Smooth muscle cell (in vitro differentiated cells): ENCODE data around the gene RASSF4. TPM values are rescaled to one million over a fixed set of nuclear protein-coding genes. Genes with fewer than 3 reads are reported as not detected.

Experiments
- DNase-seq: peaks from one replicate; lab custom pipeline; 2025; ENCODE audit not compliant: unreplicated experiment; lab: John Stamatoyannopoulos, UW
- H2AFZ ChIP-seq: fragments of 200-600 bp; sonication (generic); 2 replicates; pipeline ENCODE4 v1.6.0; 2016; ENCODE audit warnings: antibody characterized with exemption, low read depth, mild to moderate bottlenecking
- H3F3A ChIP-seq: fragments of 200-600 bp; sonication (generic); 2 replicates; pipeline ENCODE4 v1.6.0; 2017; ENCODE audit warnings: antibody characterized with exemption, low read depth
- H3K27ac ChIP-seq: fragments of 200-600 bp; sonication (generic); 2 replicates; pipeline ENCODE4 v1.5.1; 2016; ENCODE audit warnings: low read depth, mild to moderate bottlenecking
- H3K27me3 ChIP-seq: fragments of 200-600 bp; sonication (generic); 2 replicates; pipeline ENCODE4 v1.6.1; 2016; ENCODE audit warnings: low read depth, mild to moderate bottlenecking
- H3K36me3 ChIP-seq: fragments of 200-600 bp; sonication (generic); 2 replicates; pipeline ENCODE4 v1.5.1; 2016; ENCODE audit warnings: low read depth
- H3K4me1 ChIP-seq: fragments of 200-600 bp; sonication (generic); 2 replicates; pipeline ENCODE4 v1.5.1; 2016; ENCODE audit warnings: low read depth
- H3K4me2 ChIP-seq: fragments of 200-600 bp; sonication (generic); 2 replicates; pipeline ENCODE4 v1.6.0; 2016; ENCODE audit warnings: mild to moderate bottlenecking
- H3K4me3 ChIP-seq: fragments of 200-600 bp; sonication (generic); 2 replicates; pipeline ENCODE4 v1.5.1; 2016; ENCODE audit warnings: mild to moderate bottlenecking
- H3K79me2 ChIP-seq: fragments of 200-600 bp; sonication (generic); 2 replicates; pipeline ENCODE4 v1.6.0; 2016; ENCODE audit warnings: low read depth, mild to moderate bottlenecking
- H3K9ac ChIP-seq: fragments of 200-600 bp; sonication (generic); 2 replicates; pipeline ENCODE4 v1.6.0; 2016; ENCODE audit warnings: low read depth
- H3K9me3 ChIP-seq: fragments of 200-600 bp; sonication (generic); replicated peaks from 2 replicates; pipeline ENCODE4 v1.5.1; 2016; ENCODE audit warnings: low read depth
- H4K20me1 ChIP-seq: fragments of 200-600 bp; sonication (generic); 2 replicates; pipeline ENCODE4 v1.6.0; 2016; ENCODE audit warnings: low read depth
- CTCF ChIP-seq: fragments of 200-600 bp; sonication (generic); IDR thresholded peaks from 2 replicates; pipeline ENCODE4 v1.5.1; 2017; ENCODE audit warnings: borderline replicate concordance, mild to moderate bottlenecking, antibody characterized with exemption; ENCODE audit not compliant: insufficient read depth, poor library complexity, severe bottlenecking
- WGBS: methylation state at CpG from one replicate; pipeline ENCODE4 v1.1.7; 2016; ENCODE audit warnings: low lambda C conversion rate; 5-methylcytosine and 5-hydroxymethylcytosine counted together
- polyA plus RNA-seq: library from polyadenylated mRNA; unstranded; fragments of >200 nt; fragmentation: Nextera tagmentation; extraction: Ambion mirVana; gene quantifications from 2 replicates; pipeline ENCODE4 v1.2.1, GENCODE V29; 2016
- total RNA-seq: library from RNA; depleted of rRNA; stranded (reverse); fragments of >200 nt; gene quantifications from 2 replicates; pipeline ENCODE4 v1.2.3, GENCODE V29; 2014

Gene RASSF4
- total and polyA plus RNA-seq, 2 experiments from 2014 or later = 8.3 to 14.8 TPM

DNA sequence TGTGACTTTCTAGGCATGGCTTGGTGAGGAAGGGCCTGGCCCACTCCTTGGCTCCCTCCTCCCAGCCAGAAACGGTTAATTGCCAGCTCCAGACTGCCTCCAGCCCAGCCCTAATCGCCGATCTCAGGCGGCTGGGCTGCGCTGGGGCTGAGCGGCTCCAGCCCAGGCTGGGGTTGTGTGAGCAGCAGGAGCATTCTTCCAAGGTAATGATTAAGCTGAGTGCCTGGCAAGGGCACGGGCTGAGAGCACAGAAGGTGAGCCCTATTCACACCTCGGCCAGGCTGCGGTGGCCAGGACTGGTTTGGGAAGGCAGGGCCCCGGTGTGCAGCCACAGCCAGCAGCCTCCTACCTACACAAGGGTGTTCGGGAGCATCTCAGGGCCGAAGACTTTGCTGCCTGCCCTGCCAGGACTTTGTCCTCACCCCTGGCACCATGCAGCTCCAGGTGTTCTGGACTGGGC is 48.5 kb upstream of the RASSF4 start, which contains the start of gene TMEM72:
Gene TMEM72, plus strand, starts transcription at position 257 of the 460 bp plus-strand sequence. Its CDS starts 176 bp downstream, at position 433.
- no peak within 1 kb of the TSS for H3K27ac ChIP-seq
- no peaks in the 10 kb centered on the region for H3K79me2 ChIP-seq
- TF ChIP-seq CTCF = no peak
- H3K9ac ChIP-seq = no peak within 1 kb of the TSS
- WGBS = 37% methylated on average over 12 of the region's 12 CpGs
- H3K9me3 ChIP-seq = no peaks in the 10 kb centered on the region
- no peaks in the 10 kb centered on the region for H3F3A ChIP-seq
- DNase-seq = no peak
- no peak within 1 kb of the TSS for H2AFZ ChIP-seq
- no peaks in the 10 kb centered on the region for H3K36me3 ChIP-seq
- H3K4me2 ChIP-seq = no peak within 1 kb of the TSS
- H3K4me1 ChIP-seq = peaks cover 12% of the 10 kb centered on the region
- no peak within 1 kb of the TSS for H3K4me3 ChIP-seq
- H3K27me3 ChIP-seq = no peaks in the 10 kb centered on the region
- H4K20me1 ChIP-seq = no peaks in the 10 kb centered on the region

GRCh38 chr10:44911951-44912350 is 47.7 kb upstream of the RASSF4 start:
- Histone ChIP-seq H3K4me3 (no peak overlapping the region), H3K27me3 (no peaks in the 10 kb centered on the region), H3K79me2 (no peaks in the 10 kb centered on the region), H3K4me2 (no peak overlapping the region), H3F3A (no peaks in the 10 kb centered on the region), H3K4me1 (peaks cover 12% of the 10 kb centered on the region), H3K36me3 (no peaks in the 10 kb centered on the region), H2AFZ (no peak overlapping the region), H3K9me3 (no peaks in the 10 kb centered on the region), H3K9ac (no peak overlapping the region), H3K27ac (no peak overlapping the region), H4K20me1 (no peaks in the 10 kb centered on the region)
- no peak for TF ChIP-seq CTCF
- whole genome bisulfite sequencing = 75% methylated on average over 3 of the region's 3 CpGs
- no peak for DNase-seq

- TF ChIP-seq CTCF = no peak
- Histone ChIP-seq H3K79me2 (no peaks in the 10 kb centered on the region), H3K27me3 (no peaks in the 10 kb centered on the region), H3K36me3 (no peaks in the 10 kb centered on the region), H3K9ac (no peak overlapping the region), H3K4me3 (no peak overlapping the region), H4K20me1 (no peaks in the 10 kb centered on the region), H3K27ac (no peak overlapping the region), H3K9me3 (no peaks in the 10 kb centered on the region), H3K4me2 (peak overlapping the region; percentile 57), H3K4me1 (peaks cover 6% of the 10 kb centered on the region), H2AFZ (no peak overlapping the region), H3F3A (no peaks in the 10 kb centered on the region)
- no peak for DNase-seq
- 36% methylated on average over 12 of the region's 12 CpGs for WGBS
These were observed 46.1 kb upstream of the RASSF4 start for GRCh38 chr10:44913350-44914081.

- 93% methylated on average over 2 of the region's 2 CpGs for WGBS
- Histone ChIP-seq H3K9me3 (no peaks in the 10 kb centered on the region), H3K9ac (no peak overlapping the region), H3F3A (no peaks in the 10 kb centered on the region), H3K4me3 (no peak overlapping the region), H3K27ac (no peak overlapping the region), H3K36me3 (no peaks in the 10 kb centered on the region), H3K4me2 (no peak overlapping the region), H4K20me1 (no peaks in the 10 kb centered on the region), H3K79me2 (no peaks in the 10 kb centered on the region), H2AFZ (no peak overlapping the region), H3K27me3 (no peaks in the 10 kb centered on the region), H3K4me1 (peaks cover 6% of the 10 kb centered on the region)
- DNase-seq = no peak
- no peak for TF ChIP-seq CTCF
These were observed 44.7 kb upstream of the RASSF4 start for GRCh38 chr10:44914891-44915290.
